Activated CD4-positive, alpha-beta memory T cell treated with anti-CD3 and anti-CD28 coated beads for 36 hours (primary cell): ENCODE results near the gene PDE4DIP. TPM values are rescaled to one million over a fixed set of nuclear protein-coding genes. Genes with fewer than 3 reads are reported as not detected.
"Not testable (repeated sequence)": the region's sequence is repeated elsewhere in the genome, so short reads cannot be mapped to it uniquely, and the experiment has no call there.

Source experiments
- CTCF ChIA-PET: fragments of 350-600 bp; sonication (Branson Sonifier 250); formaldehyde crosslinking; loops from one replicate; lab custom pipeline; 2021; ENCODE audit warnings: antibody characterized with exemption, inconsistent platforms; lab: Charles Lee
- POLR2A ChIA-PET: fragments of 350-600 bp; sonication (Branson Sonifier 250); formaldehyde crosslinking; loops from one replicate; lab custom pipeline; 2021; ENCODE audit warnings: antibody characterized with exemption; lab: Charles Lee
- DNase-seq: peaks from one replicate; pipeline ENCODE4 v3.0.0-alpha.2; 2020
- H3K27ac Mint-ChIP-seq: one replicate; pipeline ENCODE4 v1.8.0; 2021; ENCODE audit warnings: mixed read lengths
- H3K27me3 Mint-ChIP-seq: one replicate; pipeline ENCODE4 v1.8.0; 2021; ENCODE audit warnings: mixed read lengths
- H3K36me3 Mint-ChIP-seq: one replicate; pipeline ENCODE4 v1.8.0; 2021; ENCODE audit warnings: mixed read lengths
- H3K4me1 Mint-ChIP-seq: one replicate; pipeline ENCODE4 v1.8.0; 2021; ENCODE audit warnings: low read depth, mixed read lengths
- H3K4me3 Mint-ChIP-seq: one replicate; pipeline ENCODE4 v1.8.0; 2021; ENCODE audit warnings: mild to moderate bottlenecking, mixed read lengths
- H3K9me3 Mint-ChIP-seq: one replicate; pipeline ENCODE4 v1.8.0; 2021; ENCODE audit warnings: mixed read lengths
- intact Hi-C: fragments of 100-400 bp; cut with micrococcal nuclease; formaldehyde crosslinking; loops from one replicate; pipeline ENCODE4 v1.15.1; 2023
- total RNA-seq, 2 experiments: library from RNA; stranded (reverse); gene quantifications; one replicate each; pipeline ENCODE4 v1.2.3, GENCODE V29; 2021

The PDE4DIP gene
- total RNA-seq, result 10 to 100 TPM; 24.3 to 25.3 TPM

DNA sequence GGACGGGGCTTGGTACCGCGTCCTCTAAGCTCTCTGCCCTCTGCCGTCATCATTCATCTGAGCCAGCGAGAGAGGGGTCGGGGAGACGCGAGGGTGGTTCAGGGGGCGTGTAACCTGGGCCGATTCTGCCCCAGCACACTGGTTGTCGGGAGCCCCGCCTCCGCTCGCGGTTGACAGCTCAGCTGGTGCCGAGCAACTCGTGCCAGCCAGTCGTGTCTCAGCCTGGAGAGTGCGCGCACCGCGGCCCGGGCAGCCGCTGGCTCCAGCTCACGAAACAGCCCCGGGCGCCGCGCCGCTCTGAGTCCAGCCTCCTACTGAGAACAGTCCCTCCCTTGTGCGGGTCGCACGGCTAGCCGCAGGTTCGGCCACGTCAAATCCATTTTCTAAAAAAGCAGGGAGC, at the start of gene PDE4DIP:
PDE4DIP (plus strand) TSS at position 209 of the 400 bp plus-strand sequence. CDS start 347 bp downstream, outside the sequence.
- H3K9me3 Mint-ChIP-seq, POLR2A ChIA-PET, H3K36me3 Mint-ChIP-seq, H3K27ac Mint-ChIP-seq, CTCF ChIA-PET, H3K4me1 Mint-ChIP-seq, intact Hi-C loops, H3K27me3 Mint-ChIP-seq: not testable (repeated sequence)
- DNase-seq, result peak; percentile 22
- peak within 1 kb of the TSS; percentile 37 for H3K4me3 Mint-ChIP-seq

DNA sequence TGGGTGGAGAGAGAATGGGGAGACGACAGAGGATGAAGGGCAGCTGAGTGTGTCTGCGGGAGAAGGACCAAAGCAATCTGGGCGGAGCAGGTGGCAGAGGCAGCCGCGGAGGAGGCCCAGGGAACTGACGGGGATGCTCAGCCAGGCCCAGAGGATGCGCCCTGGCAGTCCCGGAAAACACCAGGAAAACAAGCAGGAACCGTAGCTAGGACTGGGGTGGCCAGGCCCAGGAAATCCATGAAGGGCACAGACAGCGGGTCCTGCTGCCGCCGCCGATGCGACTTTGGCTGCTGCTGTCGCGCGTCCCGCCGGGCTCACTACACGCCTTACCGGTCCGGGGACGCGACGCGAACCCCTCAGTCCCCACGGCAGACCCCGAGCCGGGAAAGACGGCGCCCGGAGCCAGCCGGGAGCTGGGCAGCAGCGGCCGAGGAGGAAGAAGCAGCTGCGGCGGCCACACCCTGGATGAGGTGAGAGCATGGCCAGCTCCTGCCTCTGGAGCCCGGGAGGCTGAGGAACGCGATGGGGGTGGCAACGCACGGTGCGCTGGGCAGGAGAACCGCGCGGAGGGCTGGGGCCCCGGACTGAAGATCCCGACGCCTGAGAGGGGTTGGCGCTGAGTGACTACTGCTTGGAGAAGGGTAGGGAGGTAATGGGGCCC, 35.8 kb upstream of the PDE4DIP start:
- DNase-seq, H3K4me1 Mint-ChIP-seq, POLR2A ChIA-PET, H3K9me3 Mint-ChIP-seq, H3K27me3 Mint-ChIP-seq, H3K27ac Mint-ChIP-seq, H3K36me3 Mint-ChIP-seq, CTCF ChIA-PET, H3K4me3 Mint-ChIP-seq, intact Hi-C loops: not testable (repeated sequence)

DNA sequence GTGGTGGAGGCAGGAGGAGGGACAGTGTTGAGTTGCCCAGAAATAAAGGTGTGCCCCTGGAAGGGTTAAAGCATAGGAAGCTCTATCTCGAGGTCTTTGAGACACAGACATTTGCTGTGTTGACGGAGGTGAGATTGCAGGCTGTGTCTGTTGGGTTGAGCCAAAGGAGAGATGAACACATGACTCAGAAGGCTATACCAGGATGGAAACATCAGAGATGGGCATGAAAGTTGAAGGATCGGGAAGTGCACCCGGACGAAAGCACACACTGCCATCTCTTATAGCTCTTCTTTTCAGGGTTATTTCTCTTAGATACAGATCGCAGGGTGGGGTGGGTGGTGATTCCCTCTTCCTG, 35.3 kb upstream of the PDE4DIP start:
- H3K4me1 Mint-ChIP-seq, intact Hi-C loops: not testable (repeated sequence)

DNA sequence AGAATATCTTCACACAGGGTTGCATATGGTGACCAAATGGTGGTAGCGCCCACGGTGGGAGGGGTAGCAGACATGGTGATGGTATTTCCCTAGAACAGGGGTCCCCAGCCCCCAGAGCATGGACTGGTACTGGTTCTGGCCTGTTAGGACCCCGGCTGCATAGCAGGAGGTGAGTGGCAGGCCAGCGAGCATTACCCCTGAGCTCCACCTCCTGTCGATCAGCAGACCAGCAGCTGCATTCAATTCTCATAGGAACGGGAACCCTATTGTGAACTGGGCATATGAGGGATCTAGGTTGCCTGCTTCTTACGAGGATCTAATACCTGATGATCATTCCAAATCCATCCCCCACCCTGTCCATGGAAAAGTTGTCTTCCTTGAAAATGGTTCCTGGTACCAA, 22.0 kb upstream of the PDE4DIP start:
- H3K27me3 Mint-ChIP-seq, H3K9me3 Mint-ChIP-seq, intact Hi-C loops, DNase-seq, H3K36me3 Mint-ChIP-seq, H3K4me1 Mint-ChIP-seq, H3K27ac Mint-ChIP-seq, CTCF ChIA-PET, POLR2A ChIA-PET, H3K4me3 Mint-ChIP-seq: not testable (repeated sequence)

More for the DNA sequence above, 35.3 kb upstream of the PDE4DIP start:
- CTCF ChIA-PET, H3K36me3 Mint-ChIP-seq, H3K4me3 Mint-ChIP-seq, DNase-seq, H3K9me3 Mint-ChIP-seq, POLR2A ChIA-PET, H3K27ac Mint-ChIP-seq, H3K27me3 Mint-ChIP-seq: not testable (repeated sequence)

DNA sequence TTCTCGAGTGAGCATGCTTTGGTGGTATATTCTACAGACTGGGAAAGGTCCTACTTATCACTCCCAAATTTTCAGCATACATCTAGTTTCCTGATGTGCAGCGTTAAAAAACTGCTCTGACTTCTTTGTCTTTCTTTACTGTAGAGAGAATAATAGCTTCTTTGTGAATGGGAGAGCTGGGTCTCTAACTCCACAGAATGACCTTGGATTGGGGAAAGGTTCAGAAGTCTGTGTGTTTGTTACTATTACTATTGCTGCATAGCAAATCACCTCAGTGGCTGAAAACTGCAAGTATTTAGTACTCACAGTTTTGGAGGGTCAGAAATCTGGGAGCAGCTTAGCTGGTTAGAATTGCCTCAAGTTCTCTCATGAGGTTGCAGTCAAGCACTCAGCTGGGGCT, 20.4 kb upstream of the PDE4DIP start:
- intact Hi-C loops, POLR2A ChIA-PET, H3K27ac Mint-ChIP-seq, H3K9me3 Mint-ChIP-seq, CTCF ChIA-PET, H3K4me3 Mint-ChIP-seq, H3K36me3 Mint-ChIP-seq, H3K27me3 Mint-ChIP-seq, H3K4me1 Mint-ChIP-seq, DNase-seq: not testable (repeated sequence)

DNA sequence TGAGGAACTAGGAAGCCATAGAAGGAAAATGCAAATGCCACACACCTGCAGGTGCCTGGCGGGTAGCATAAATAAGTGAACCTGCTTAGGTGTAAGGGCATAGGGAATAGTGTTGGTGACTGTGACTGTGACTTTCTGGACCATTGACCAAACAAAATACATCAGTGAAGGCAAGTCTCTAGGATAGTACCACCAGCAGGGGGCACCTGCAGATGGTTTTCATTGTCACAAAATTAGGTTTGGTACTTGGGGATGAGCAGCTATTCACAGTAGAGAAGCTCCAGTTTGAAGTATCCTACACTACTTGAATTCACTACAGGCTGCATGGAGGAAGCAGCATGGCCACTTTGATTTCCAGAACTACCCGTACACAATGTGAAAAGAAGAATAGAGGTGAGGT, 19.2 kb upstream of the PDE4DIP start:
- intact Hi-C loops, H3K9me3 Mint-ChIP-seq: not testable (repeated sequence)

DNA sequence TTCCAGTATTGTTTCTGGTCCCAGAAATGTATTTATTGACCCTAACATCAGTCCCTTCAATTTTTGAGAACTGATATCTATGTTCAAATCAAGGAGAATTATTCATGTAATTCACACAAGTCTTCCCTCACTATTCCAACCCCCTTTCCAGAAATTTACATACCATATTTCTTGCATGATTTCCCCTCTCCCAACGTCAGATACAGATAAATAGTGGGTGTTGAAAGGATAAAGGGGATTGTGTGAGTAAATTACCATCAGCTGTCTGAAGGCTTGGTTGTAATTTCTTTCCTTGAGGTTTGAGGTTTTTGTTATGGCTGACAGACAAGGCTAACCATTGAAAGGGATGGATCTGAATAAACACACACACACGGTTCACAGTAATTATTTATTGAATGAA, 15.7 kb upstream of the PDE4DIP start:
- not testable (repeated sequence) for H3K4me1 Mint-ChIP-seq

More for the DNA sequence above, 19.2 kb upstream of the PDE4DIP start:
- H3K27me3 Mint-ChIP-seq, DNase-seq, H3K4me1 Mint-ChIP-seq, H3K27ac Mint-ChIP-seq, CTCF ChIA-PET, H3K4me3 Mint-ChIP-seq, POLR2A ChIA-PET, H3K36me3 Mint-ChIP-seq: not testable (repeated sequence)

DNA sequence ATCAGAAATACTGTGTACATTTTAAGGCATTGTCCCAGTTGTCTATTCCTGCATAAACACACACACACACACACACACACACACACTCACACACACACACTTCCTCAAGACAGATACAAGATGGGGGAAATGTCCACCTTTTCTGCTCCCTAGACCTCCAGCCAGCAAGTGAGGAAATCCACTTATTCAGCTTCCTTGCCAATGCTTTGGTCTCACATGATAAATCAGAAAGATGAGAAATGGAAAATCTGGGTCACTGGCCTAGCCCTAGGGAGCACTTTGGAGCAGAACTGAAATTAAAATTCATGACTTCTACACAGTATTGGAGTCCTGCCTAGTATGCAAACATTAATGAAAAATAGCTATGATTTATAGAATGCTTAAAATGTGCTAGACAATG, 15.3 kb upstream of the PDE4DIP start:
- CTCF ChIA-PET, result not testable (repeated sequence)

More for the DNA sequence above, 15.7 kb upstream of the PDE4DIP start:
- POLR2A ChIA-PET, H3K27me3 Mint-ChIP-seq, H3K36me3 Mint-ChIP-seq, intact Hi-C loops, H3K9me3 Mint-ChIP-seq, DNase-seq, CTCF ChIA-PET, H3K4me3 Mint-ChIP-seq, H3K27ac Mint-ChIP-seq: not testable (repeated sequence)

DNA sequence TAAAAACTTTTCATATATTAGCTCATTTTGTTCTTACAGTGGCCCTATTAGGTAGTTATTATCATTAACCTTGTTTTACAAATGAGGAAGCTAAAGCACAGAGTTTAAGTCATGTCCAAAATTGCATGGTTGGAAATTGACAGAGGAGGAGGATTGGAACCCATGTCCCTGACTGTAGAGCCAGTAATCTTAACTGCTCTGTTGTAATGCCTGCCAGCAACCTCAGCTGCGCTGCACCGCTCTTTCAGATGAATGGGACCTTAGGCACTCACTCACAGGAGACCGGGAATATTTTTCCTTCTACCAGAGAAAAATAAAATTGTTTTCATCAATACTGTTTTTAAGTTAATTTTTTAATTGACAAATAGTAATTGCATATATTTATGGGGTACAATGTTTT, 14.9 kb upstream of the PDE4DIP start:
- intact Hi-C loops, CTCF ChIA-PET, H3K4me3 Mint-ChIP-seq, H3K9me3 Mint-ChIP-seq, POLR2A ChIA-PET, DNase-seq, H3K4me1 Mint-ChIP-seq, H3K27ac Mint-ChIP-seq, H3K36me3 Mint-ChIP-seq, H3K27me3 Mint-ChIP-seq: not testable (repeated sequence)

More for the DNA sequence above, 15.3 kb upstream of the PDE4DIP start:
- H3K27me3 Mint-ChIP-seq, H3K4me1 Mint-ChIP-seq, H3K36me3 Mint-ChIP-seq, DNase-seq, POLR2A ChIA-PET, H3K27ac Mint-ChIP-seq, H3K9me3 Mint-ChIP-seq, intact Hi-C loops, H3K4me3 Mint-ChIP-seq: not testable (repeated sequence)

DNA sequence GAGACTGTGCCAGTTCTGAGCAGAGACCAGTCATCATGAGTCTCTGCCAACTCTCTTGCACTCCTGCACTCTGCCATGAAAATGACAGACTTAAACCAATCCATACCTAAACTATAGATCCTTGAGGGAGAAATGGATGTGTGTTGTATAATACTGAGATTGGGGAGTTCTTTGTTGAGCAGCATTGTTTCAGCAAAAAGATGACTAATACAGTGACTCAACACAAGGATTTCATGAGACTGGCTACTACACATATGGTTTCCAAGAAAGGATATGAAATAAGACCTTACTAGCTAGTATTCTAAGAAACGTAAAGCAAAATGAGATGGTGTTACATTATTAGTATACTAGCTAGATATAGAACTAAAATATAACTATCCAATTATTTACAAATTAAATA, 3.0 kb upstream of the PDE4DIP start:
- DNase-seq, CTCF ChIA-PET: not testable (repeated sequence)

DNA sequence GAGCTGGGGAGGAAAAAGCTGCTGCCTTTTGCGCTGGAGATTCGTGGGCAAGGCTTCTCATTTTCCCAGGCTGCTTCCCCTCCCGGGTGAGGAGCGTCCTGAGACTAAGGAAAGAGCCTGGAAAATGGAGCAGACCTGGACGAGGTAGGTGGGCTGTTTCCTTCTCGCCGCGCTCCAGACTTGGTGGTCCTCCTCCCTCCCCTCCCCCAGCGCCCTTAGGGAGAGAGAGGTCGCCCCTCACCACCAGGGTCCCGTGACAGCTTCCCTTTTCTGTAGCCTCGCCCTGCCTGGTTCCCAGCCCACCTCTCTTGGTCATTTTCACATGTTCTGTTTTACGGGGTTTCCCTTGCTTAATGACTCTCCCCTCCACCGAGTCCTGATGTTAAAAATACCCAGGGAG, 423 bp downstream of the PDE4DIP start:
- intact Hi-C loops, POLR2A ChIA-PET, H3K36me3 Mint-ChIP-seq, H3K27ac Mint-ChIP-seq, H3K4me1 Mint-ChIP-seq, H3K9me3 Mint-ChIP-seq, CTCF ChIA-PET, DNase-seq, H3K4me3 Mint-ChIP-seq, H3K27me3 Mint-ChIP-seq: not testable (repeated sequence)

More for the DNA sequence above, 3.0 kb upstream of the PDE4DIP start:
- H3K36me3 Mint-ChIP-seq, intact Hi-C loops, H3K4me1 Mint-ChIP-seq, H3K27ac Mint-ChIP-seq, H3K27me3 Mint-ChIP-seq, POLR2A ChIA-PET, H3K9me3 Mint-ChIP-seq, H3K4me3 Mint-ChIP-seq: not testable (repeated sequence)

DNA sequence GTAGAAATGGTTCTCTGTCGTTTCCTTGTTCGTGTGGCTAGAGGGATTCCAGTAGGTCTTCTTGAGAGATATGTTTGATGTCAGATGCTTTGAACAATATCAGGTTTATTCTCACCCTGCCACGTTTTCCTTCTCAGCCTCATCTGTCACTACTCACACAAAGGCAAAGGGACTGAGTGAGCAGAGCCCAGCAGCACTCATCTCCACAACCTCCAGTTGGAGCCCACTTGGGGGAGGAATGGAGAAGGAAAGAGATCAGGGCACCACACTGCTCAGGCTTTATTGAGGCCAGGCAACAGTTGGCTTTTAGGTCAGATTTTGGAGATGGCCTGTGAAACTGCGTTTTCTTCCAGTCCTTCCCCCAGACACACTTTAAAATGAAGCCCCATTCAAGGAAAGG, 840 bp downstream of the PDE4DIP start:
- H3K27ac Mint-ChIP-seq, DNase-seq, POLR2A ChIA-PET, H3K36me3 Mint-ChIP-seq, CTCF ChIA-PET, intact Hi-C loops, H3K4me1 Mint-ChIP-seq, H3K9me3 Mint-ChIP-seq, H3K4me3 Mint-ChIP-seq, H3K27me3 Mint-ChIP-seq: not testable (repeated sequence)

DNA sequence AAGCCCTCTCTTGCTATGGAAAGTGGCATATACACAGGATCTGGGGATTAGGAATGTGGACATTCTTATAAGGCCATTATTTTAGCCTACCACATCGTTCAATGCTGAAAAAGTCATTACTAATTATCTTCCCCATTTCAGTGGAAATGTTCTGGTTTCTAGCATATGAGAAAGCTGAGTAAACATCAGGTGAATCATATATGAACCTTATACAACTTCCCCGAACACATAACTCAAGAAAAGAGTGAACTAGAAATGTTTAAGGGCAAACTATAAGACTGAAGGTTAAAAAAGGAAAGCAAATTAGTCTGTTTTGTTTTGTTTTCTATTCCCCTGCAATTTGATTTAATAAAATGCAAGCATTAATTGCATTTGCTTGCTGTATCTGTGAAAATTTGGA, 6.1 kb downstream of the PDE4DIP start:
- intact Hi-C loops, H3K9me3 Mint-ChIP-seq, H3K36me3 Mint-ChIP-seq, H3K4me1 Mint-ChIP-seq, H3K27ac Mint-ChIP-seq, CTCF ChIA-PET, H3K4me3 Mint-ChIP-seq, DNase-seq, H3K27me3 Mint-ChIP-seq, POLR2A ChIA-PET: not testable (repeated sequence)
